ENCODE data around the gene SLC46A2. TPM values are rescaled to one million over a fixed set of nuclear protein-coding genes. Genes with fewer than 3 reads are reported as not detected.

Gene SLC46A2
- total RNA-seq, 1 donor from 2014 or later = not detected

Other genes with a start within 250 kb of the SLC46A2 start
- 27.3 TPM for gene INIP, start 172.8 kb downstream of the SLC46A2 start, total RNA-seq
- 25.0 TPM for gene SNX30, start 140.1 kb downstream of the SLC46A2 start, total RNA-seq
- 35.1 TPM for gene ZNF883, start 121.3 kb upstream of the SLC46A2 start, total RNA-seq
- 27.8 TPM for gene ZFP37, start 165.8 kb upstream of the SLC46A2 start, total RNA-seq